H9 (cell line): Measurements from ENCODE around the gene FNDC3A. TPM values are rescaled to one million over a fixed set of nuclear protein-coding genes. Genes with fewer than 3 reads are reported as not detected.

ENCODE experiments used
- DNase-seq: peaks from one replicate; pipeline ENCODE4 v3.0.0-alpha.2; 2017
- H2AFZ ChIP-seq: one replicate; pipeline ENCODE4 v1.6.1; 2013; ENCODE audit warnings: mild to moderate bottlenecking, low read length, control low read depth, moderate library complexity
- H2AK5ac ChIP-seq: 2 replicates; pipeline ENCODE4 v1.6.1; 2013; ENCODE audit warnings: low read length, control low read depth, mixed read lengths; ENCODE audit not compliant: insufficient read length
- H2BK120ac ChIP-seq: one replicate; pipeline ENCODE4 v1.6.1; 2013; ENCODE audit warnings: low read depth, mild to moderate bottlenecking, low read length, control low read depth, inconsistent platforms; ENCODE audit not compliant: poor library complexity, severe bottlenecking
- H2BK12ac ChIP-seq: 2 replicates; pipeline ENCODE4 v1.6.1; 2013; ENCODE audit warnings: low read length, control low read depth, mixed read lengths, low read depth; ENCODE audit not compliant: insufficient read length
- H2BK15ac ChIP-seq: 2 replicates; pipeline ENCODE4 v1.6.1; 2013; ENCODE audit warnings: low read depth, low read length, control low read depth
- H2BK20ac ChIP-seq: one replicate; pipeline ENCODE4 v1.6.1; 2013; ENCODE audit warnings: low read depth, mild to moderate bottlenecking, low read length, control low read depth, inconsistent platforms; ENCODE audit not compliant: poor library complexity, severe bottlenecking
- H2BK5ac ChIP-seq: 2 replicates; pipeline ENCODE4 v1.6.1; 2013; ENCODE audit warnings: low read length, control low read depth, mixed read lengths; ENCODE audit not compliant: insufficient read length
- H3K14ac ChIP-seq: 2 replicates; pipeline ENCODE4 v1.6.1; 2013; ENCODE audit warnings: low read length, control low read depth; ENCODE audit not compliant: insufficient read depth
- H3K18ac ChIP-seq: 2 replicates; pipeline ENCODE4 v1.6.1; 2013; ENCODE audit warnings: low read depth, mild to moderate bottlenecking, mixed read lengths, low read length, control low read depth; ENCODE audit not compliant: insufficient read length
- H3K23ac ChIP-seq: 2 replicates; pipeline ENCODE4 v1.6.1; 2013; ENCODE audit warnings: low read length, control low read depth, mixed read lengths, low read depth; ENCODE audit not compliant: insufficient read length
- H3K23me2 ChIP-seq: 2 replicates; pipeline ENCODE4 v1.6.1; 2013; ENCODE audit warnings: low read depth, mild to moderate bottlenecking, mixed read lengths, low read length, control low read depth; ENCODE audit not compliant: insufficient read length, poor library complexity, severe bottlenecking
- H3K27ac ChIP-seq: 2 replicates; pipeline ENCODE4 v1.5.1; 2013; ENCODE audit warnings: low read length, control low read depth, mixed read lengths, low read depth; ENCODE audit not compliant: insufficient read length
- H3K27me3 ChIP-seq: 2 replicates; pipeline ENCODE4 v1.6.1; 2013; ENCODE audit warnings: low read length, control low read depth, inconsistent platforms; ENCODE audit not compliant: insufficient read depth
- H3K4ac ChIP-seq: 2 replicates; pipeline ENCODE4 v1.6.1; 2013; ENCODE audit warnings: low read depth, mild to moderate bottlenecking, control low read depth, inconsistent platforms, low read length, moderate library complexity
- H3K4me1 ChIP-seq: 2 replicates; pipeline ENCODE4 v1.6.1; 2013; ENCODE audit warnings: low read length, control low read depth, inconsistent platforms; ENCODE audit not compliant: insufficient read depth
- H3K4me2 ChIP-seq: 2 replicates; pipeline ENCODE4 v1.6.1; 2013; ENCODE audit warnings: low read length, control low read depth, mixed read lengths; ENCODE audit not compliant: insufficient read length, insufficient read depth
- H3K56ac ChIP-seq: 2 replicates; pipeline ENCODE4 v1.6.1; 2013; ENCODE audit warnings: low read depth, mild to moderate bottlenecking, mixed read lengths, low read length, control low read depth; ENCODE audit not compliant: insufficient read length
- H3K79me1 ChIP-seq: 2 replicates; pipeline ENCODE4 v1.6.1; 2013; ENCODE audit warnings: low read depth, mild to moderate bottlenecking, moderate library complexity, low read length, control low read depth, inconsistent platforms; ENCODE audit not compliant: insufficient read depth, poor library complexity, severe bottlenecking
- H3K79me2 ChIP-seq: 2 replicates; pipeline ENCODE4 v1.6.1; 2013; ENCODE audit warnings: low read length, control low read depth, inconsistent platforms; ENCODE audit not compliant: insufficient read depth
- H3K9ac ChIP-seq: 2 replicates; pipeline ENCODE4 v1.6.1; 2013; ENCODE audit warnings: low read length, control low read depth, mixed read lengths; ENCODE audit not compliant: insufficient read length; ENCODE audit errors: extremely low read depth
- H3K9me3 ChIP-seq: one replicate; pipeline ENCODE4 v1.6.1; 2013; ENCODE audit warnings: low read depth, low read length, inconsistent platforms; ENCODE audit not compliant: control insufficient read depth
- H3T11ph ChIP-seq: one replicate; pipeline ENCODE4 v1.6.1; 2013; ENCODE audit warnings: mild to moderate bottlenecking, low read length, control low read depth, inconsistent platforms
- H4K20me1 ChIP-seq: one replicate; pipeline ENCODE4 v1.6.1; 2013; ENCODE audit not compliant: control insufficient read depth, insufficient read length, insufficient read depth
- H4K5ac ChIP-seq: 2 replicates; pipeline ENCODE4 v1.6.1; 2013; ENCODE audit warnings: low read depth, mild to moderate bottlenecking, mixed read lengths, low read length, control low read depth; ENCODE audit not compliant: insufficient read length
- H4K8ac ChIP-seq: replicated peaks from 2 replicates; pipeline ENCODE4 v1.6.1; 2013; ENCODE audit warnings: low read length, control low read depth, mixed read lengths, low read depth; ENCODE audit not compliant: insufficient read length
- H4K91ac ChIP-seq: 2 replicates; pipeline ENCODE4 v1.6.1; 2013; ENCODE audit warnings: low read depth, mild to moderate bottlenecking, moderate library complexity, mixed read lengths, low read length, control low read depth; ENCODE audit not compliant: insufficient read length
- H3K27ac Mint-ChIP-seq, 3 experiments: 2 replicates in 2 of 3; 3 replicates in 1 of 3; pipeline ENCODE4 v1.8.0; 2020 to 2021; ENCODE audit warnings: mixed read lengths in 3 of 3, mild to moderate bottlenecking in 1 of 3, moderate library complexity in 1 of 3
- H3K27me3 Mint-ChIP-seq: 2 replicates; pipeline ENCODE4 v1.8.0; 2021; ENCODE audit warnings: low read depth, mild to moderate bottlenecking, moderate library complexity, mixed read lengths
- H3K36me3 Mint-ChIP-seq, 3 experiments: 2 replicates in 2 of 3; 3 replicates in 1 of 3; pipeline ENCODE4 v1.8.0; 2020 to 2021; ENCODE audit warnings: low read depth in 3 of 3, mixed read lengths in 3 of 3; ENCODE audit not compliant: insufficient read depth in 1 of 3
- H3K4me1 Mint-ChIP-seq, 2 experiments: 2 replicates each; pipeline ENCODE4 v1.8.0; 2020; ENCODE audit warnings: mixed read lengths in 2 of 2
- H3K4me3 Mint-ChIP-seq, 2 experiments: 2 replicates in 1 of 2; 3 replicates in 1 of 2; pipeline ENCODE4 v1.8.0; 2020 to 2021; ENCODE audit warnings: mild to moderate bottlenecking in 2 of 2, mixed read lengths in 2 of 2, moderate library complexity in 1 of 2
- H3K9me3 Mint-ChIP-seq, 2 experiments: 2 replicates in 1 of 2; 3 replicates in 1 of 2; pipeline ENCODE4 v1.8.0; 2020; ENCODE audit warnings: mild to moderate bottlenecking in 2 of 2, mixed read lengths in 2 of 2, moderate library complexity in 1 of 2
- CTCF ChIP-seq: fragments of 200-600 bp; sonication (generic); conservative IDR thresholded peaks from 3 replicates; pipeline ENCODE4 v1.8.0; 2021; ENCODE audit warnings: antibody characterized with exemption, mild to moderate bottlenecking
- WGBS: extraction: QIAGEN DNeasy Blood & Tissue Kit; methylation state at CpG from one replicate; pipeline ENCODE4 v1.1.7; 2013; ENCODE audit warnings: missing lambda C conversion rate, low lambda C conversion rate, mixed read lengths; ENCODE audit not compliant: insufficient read length; ENCODE audit errors: extremely low coverage; 5-methylcytosine and 5-hydroxymethylcytosine counted together
- total RNA-seq: library from RNA; stranded (reverse); gene quantifications from 2 replicates; pipeline ENCODE4 v1.2.1, GENCODE V29; 2021

Gene FNDC3A
- total RNA-seq, 1 experiment from 2014 or later = 27.4 TPM

- Histone ChIP-seq H3K79me1 (no peaks in the 10 kb centered on the region), H3K23ac (no peak overlapping the region), H2AK5ac (no peak overlapping the region), H4K91ac (no peak overlapping the region), H3K14ac (no peak overlapping the region), H4K5ac (no peak overlapping the region), H2AFZ (no peak overlapping the region), H4K8ac (no peak overlapping the region), H3T11ph (no peak overlapping the region), H3K56ac (no peak overlapping the region), H3K27me3 (no peaks in the 10 kb centered on the region), H2BK12ac (no peak overlapping the region), H2BK5ac (no peak overlapping the region), H3K18ac (no peak overlapping the region), H2BK15ac (no peak overlapping the region), H3K9ac (no peak overlapping the region), H2BK20ac (no peak overlapping the region), H4K20me1 (no peaks in the 10 kb centered on the region), H3K4me2 (no peak overlapping the region), H3K4me1 (no peaks in the 10 kb centered on the region), H3K4ac (no peak overlapping the region), H3K9me3 (no peaks in the 10 kb centered on the region), H3K27ac (no peak overlapping the region), H3K79me2 (no peaks in the 10 kb centered on the region), H2BK120ac (no peak overlapping the region), H3K23me2 (no peaks in the 10 kb centered on the region)
- Mint-ChIP-seq H3K27ac (no peak overlapping the region), H3K36me3 (peaks cover 0 to 6% (median 0%) of the 10 kb centered on the region in 3 experiments; a peak in 3 of 7 replicates), H3K4me3 (no peak overlapping the region), H3K27me3 (no peaks in the 10 kb centered on the region), H3K4me1 (no peaks in the 10 kb centered on the region), H3K9me3 (peaks cover 0 to under 1% of the 10 kb centered on the region in 2 experiments; a peak in 2 of 5 replicates)
- TF ChIP-seq CTCF = no peak
- DNase-seq = no peak
- no CpG with 5 or more reads among the region's 2 CpGs for WGBS
These were observed 66.8 kb downstream of the FNDC3A start for GRCh38 chr13:49042476-49042875.
